T-helper 2 cell (primary cell): Measurements from ENCODE around the gene SELENOH.
"Not testable (repeated sequence)": the region's sequence is repeated elsewhere in the genome, so short reads cannot be mapped to it uniquely, and the experiment has no call there.

Source experiments
- DNase-seq, 5 experiments: peaks; one replicate each; pipeline versions ENCODE4 v3.0.0 to v3.0.0-alpha.2; 2012 to 2022
- total RNA-seq, 2 donors: gene quantifications; one replicate each; lab custom pipeline; 2026; lab: John Stamatoyannopoulos, UW

SELENOH gene
- total RNA-seq = 7.1 to 9.0 reads per million in 2 donors

- DNase-seq = peak; percentile 70 to 98 (median 92)
Observed at GRCh38 chr11:57741132-57742086, at the start of gene SELENOH. Gene SELENOH, plus strand, starts transcription at chr11:57741491. Its CDS starts 105 bp downstream, at chr11:57741596.

- DNase-seq = no peak
Observed at GRCh38 chr11:57698843-57699365, 42.4 kb upstream of the SELENOH start.

- DNase-seq = no peak
Observed at GRCh38 chr11:57699813-57700212, 41.5 kb upstream of the SELENOH start.

GRCh38 chr11:57700425-57700824 lies 40.9 kb upstream of the SELENOH start:
- no peak for DNase-seq

GRCh38 chr11:57703341-57703740 lies 38.0 kb upstream of the SELENOH start:
- no peak for DNase-seq

GRCh38 chr11:57704932-57705331 lies 36.4 kb upstream of the SELENOH start:
- no peak for DNase-seq

GRCh38 chr11:57705432-57705831 lies 35.9 kb upstream of the SELENOH start:
- not testable (repeated sequence) for DNase-seq

- peak in 1 of 5 experiments; percentile 58 for DNase-seq
Observed at GRCh38 chr11:57709802-57710367, 31.4 kb upstream of the SELENOH start.

- peak; percentile 45 to 87 (median 75) for DNase-seq
Observed at GRCh38 chr11:57711414-57712255, 29.7 kb upstream of the SELENOH start, which contains the start of gene MED19. Gene MED19, minus strand, starts transcription at chr11:57712215. Its CDS starts 36 bp downstream, at chr11:57712179.

- peak; percentile 73 to 99 (median 86) for DNase-seq
Observed at GRCh38 chr11:57712256-57713150, 28.8 kb upstream of the SELENOH start, which contains the start of gene TMX2. Gene TMX2, plus strand, starts transcription at chr11:57712593. Its CDS starts 26 bp downstream, at chr11:57712619.

GRCh38 chr11:57713835-57714234 lies 27.5 kb upstream of the SELENOH start:
- DNase-seq = no peak

- DNase-seq = not testable (repeated sequence)
Observed at GRCh38 chr11:57716726-57717125, 24.6 kb upstream of the SELENOH start.

GRCh38 chr11:57727185-57727584 lies 14.1 kb upstream of the SELENOH start:
- DNase-seq = no peak

GRCh38 chr11:57728829-57729228 lies 12.5 kb upstream of the SELENOH start:
- no peak for DNase-seq

- DNase-seq = no peak
Observed at GRCh38 chr11:57729479-57729878, 11.8 kb upstream of the SELENOH start.

GRCh38 chr11:57732661-57733060 lies 8.6 kb upstream of the SELENOH start:
- DNase-seq = no peak

- no peak for DNase-seq
Observed at GRCh38 chr11:57735619-57736298, 5.5 kb upstream of the SELENOH start.

- no peak for DNase-seq
Observed at GRCh38 chr11:57742087-57742452, 779 bp downstream of the SELENOH start.

GRCh38 chr11:57744357-57744756 lies 3.1 kb downstream of the SELENOH start:
- DNase-seq = no peak

GRCh38 chr11:57745206-57745605 lies 3.9 kb downstream of the SELENOH start:
- DNase-seq = no peak

GRCh38 chr11:57746920-57747319 lies 5.6 kb downstream of the SELENOH start:
- no peak for DNase-seq
